Left kidney (tissue), 2 donors: ENCODE data around the gene PFN1. TPM values are rescaled to one million over a fixed set of nuclear protein-coding genes. Genes with fewer than 3 reads are reported as not detected.

Experiments used
- DNase-seq: peaks from one replicate; pipeline ENCODE4 v3.0.0-alpha.2; 2013
- polyA plus RNA-seq: library from polyadenylated mRNA; unstranded; fragments of 120-200 nt; gene quantifications from one replicate; pipeline ENCODE4 v1.2.1, GENCODE V29; 2013; ENCODE audit not compliant: insufficient read length

PFN1 gene
- polyA plus RNA-seq, 1 donor: 323 TPM

- no peak for DNase-seq
These were observed 742 bp downstream of the PFN1 start for GRCh38 chr17:4947411-4948165.

GRCh38 chr17:4947010-4947410 is 1.3 kb downstream of the PFN1 start:
- no peak for DNase-seq

GRCh38 chr17:4946312-4946976 is 1.9 kb downstream of the PFN1 start:
- DNase-seq: no peak

GRCh38 chr17:4945944-4946280 is 2.4 kb downstream of the PFN1 start:
- DNase-seq: no peak

- DNase-seq: no peak
These were observed 3.0 kb downstream of the PFN1 start for GRCh38 chr17:4945176-4945943.

- DNase-seq: no peak
These were observed 3.7 kb downstream of the PFN1 start for GRCh38 chr17:4944554-4945175.

GRCh38 chr17:4944163-4944553 is 4.2 kb downstream of the PFN1 start:
- no peak for DNase-seq

- DNase-seq: no peak
These were observed 5.4 kb downstream of the PFN1 start for GRCh38 chr17:4942760-4943508.

GRCh38 chr17:4941319-4941610 is 7.1 kb downstream of the PFN1 start:
- DNase-seq: no peak

GRCh38 chr17:4940555-4941318 is 7.6 kb downstream of the PFN1 start:
- no peak for DNase-seq

GRCh38 chr17:4939796-4940554 is 8.4 kb downstream of the PFN1 start, which contains the start of the genes RNF167 and SLC25A11:
Gene RNF167 (plus strand): TSS chr17:4940268. CDS start chr17:4940910, 642 bp downstream.
Gene SLC25A11 (minus strand): TSS chr17:4940046. CDS start chr17:4939910, 136 bp downstream.
- DNase-seq: peak; percentile 100

GRCh38 chr17:4939546-4939795 is 8.9 kb downstream of the PFN1 start:
- DNase-seq: no peak

GRCh38 chr17:4938688-4939545 is 9.4 kb downstream of the PFN1 start:
- no peak for DNase-seq

- no peak for DNase-seq
These were observed 10.2 kb downstream of the PFN1 start for GRCh38 chr17:4938069-4938491.

- no peak for DNase-seq
These were observed 10.8 kb downstream of the PFN1 start for GRCh38 chr17:4937553-4937952.

GRCh38 chr17:4936436-4936835 is 11.9 kb downstream of the PFN1 start:
- DNase-seq: no peak

GRCh38 chr17:4935650-4936049 is 12.7 kb downstream of the PFN1 start:
- DNase-seq: no peak

- DNase-seq: no peak
These were observed 14.0 kb downstream of the PFN1 start for GRCh38 chr17:4934173-4934979.

- no peak for DNase-seq
These were observed 14.7 kb downstream of the PFN1 start for GRCh38 chr17:4933646-4934045.
